Measurements from ENCODE around the gene ZNG1A. TPM values are rescaled to one million over a fixed set of nuclear protein-coding genes. Genes with fewer than 3 reads are reported as not detected.
"Not testable (repeated sequence)": the region's sequence is repeated elsewhere in the genome, so short reads cannot be mapped to it uniquely, and the experiment has no call there.

Gene ZNG1A
- total RNA-seq, 2 experiments from 2014 or later, result 40.0 to 56.4 TPM

DNA sequence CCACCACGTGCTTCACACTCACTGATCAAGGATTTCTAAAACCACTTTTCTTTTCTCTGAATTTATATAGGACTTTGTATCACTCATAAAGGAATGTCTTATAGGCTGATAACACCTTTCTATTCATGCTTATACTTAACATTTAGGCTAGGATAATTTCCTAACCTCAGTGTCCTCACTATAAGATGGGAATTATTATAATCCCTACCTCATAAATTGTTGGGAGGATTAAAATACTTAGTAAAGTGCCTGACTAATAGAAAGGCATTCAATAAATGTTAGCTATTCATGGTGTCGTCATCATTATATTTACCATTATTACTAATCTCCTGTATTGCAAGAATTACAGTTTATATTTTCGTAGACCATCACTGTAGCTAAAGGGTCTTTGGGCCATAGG is 102.5 kb downstream of the ZNG1A start:
- H3K4me1 Mint-ChIP-seq; H3K36me3 Mint-ChIP-seq; H3K27ac Mint-ChIP-seq; CTCF ChIA-PET; DNase-seq; H3K4me3 Mint-ChIP-seq; ATAC-seq; H3K9me3 Mint-ChIP-seq (ENCODE audit: low read depth): not testable (repeated sequence)
- H3K27me3 Mint-ChIP-seq, result peaks cover 18% of the 10 kb centered on the region

DNA sequence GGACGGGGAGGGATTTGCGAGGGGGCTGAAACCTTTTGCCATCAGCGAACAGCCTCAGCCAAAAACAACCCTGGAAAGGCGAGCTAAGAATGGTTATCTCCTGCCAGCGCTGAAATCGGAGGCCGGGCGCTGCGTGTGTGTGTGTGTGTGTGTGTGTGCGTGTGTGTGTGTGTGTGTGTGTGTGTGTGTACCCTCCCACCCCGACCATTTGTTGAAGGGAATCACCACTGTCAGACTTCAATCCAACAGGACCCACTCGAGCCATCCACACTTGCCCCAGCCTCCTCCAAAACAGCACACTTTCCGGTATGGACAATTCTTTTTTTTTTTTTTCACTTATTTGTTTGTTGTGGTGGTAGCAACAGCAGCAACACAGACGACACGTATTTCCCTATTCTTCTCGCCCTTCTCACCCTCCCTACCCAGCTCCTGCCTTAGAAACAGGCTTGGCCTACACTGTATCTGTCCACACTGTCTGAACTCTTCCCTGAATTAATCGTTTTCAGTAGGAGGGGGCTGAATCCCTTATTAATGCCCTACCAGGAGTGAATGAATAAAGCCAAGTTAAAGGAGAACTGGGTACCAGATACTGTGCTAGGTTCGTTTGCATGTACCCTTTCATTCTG is 104.8 kb downstream of the ZNG1A start:
- H3K9me3 Mint-ChIP-seq (ENCODE audit: low read depth); CTCF ChIA-PET; H3K36me3 Mint-ChIP-seq; DNase-seq; ATAC-seq; H3K4me1 Mint-ChIP-seq; H3K27ac Mint-ChIP-seq: not testable (repeated sequence)
- H3K4me3 Mint-ChIP-seq, result peak overlapping the region; percentile 58
- peaks cover 15% of the 10 kb centered on the region for H3K27me3 Mint-ChIP-seq

DNA sequence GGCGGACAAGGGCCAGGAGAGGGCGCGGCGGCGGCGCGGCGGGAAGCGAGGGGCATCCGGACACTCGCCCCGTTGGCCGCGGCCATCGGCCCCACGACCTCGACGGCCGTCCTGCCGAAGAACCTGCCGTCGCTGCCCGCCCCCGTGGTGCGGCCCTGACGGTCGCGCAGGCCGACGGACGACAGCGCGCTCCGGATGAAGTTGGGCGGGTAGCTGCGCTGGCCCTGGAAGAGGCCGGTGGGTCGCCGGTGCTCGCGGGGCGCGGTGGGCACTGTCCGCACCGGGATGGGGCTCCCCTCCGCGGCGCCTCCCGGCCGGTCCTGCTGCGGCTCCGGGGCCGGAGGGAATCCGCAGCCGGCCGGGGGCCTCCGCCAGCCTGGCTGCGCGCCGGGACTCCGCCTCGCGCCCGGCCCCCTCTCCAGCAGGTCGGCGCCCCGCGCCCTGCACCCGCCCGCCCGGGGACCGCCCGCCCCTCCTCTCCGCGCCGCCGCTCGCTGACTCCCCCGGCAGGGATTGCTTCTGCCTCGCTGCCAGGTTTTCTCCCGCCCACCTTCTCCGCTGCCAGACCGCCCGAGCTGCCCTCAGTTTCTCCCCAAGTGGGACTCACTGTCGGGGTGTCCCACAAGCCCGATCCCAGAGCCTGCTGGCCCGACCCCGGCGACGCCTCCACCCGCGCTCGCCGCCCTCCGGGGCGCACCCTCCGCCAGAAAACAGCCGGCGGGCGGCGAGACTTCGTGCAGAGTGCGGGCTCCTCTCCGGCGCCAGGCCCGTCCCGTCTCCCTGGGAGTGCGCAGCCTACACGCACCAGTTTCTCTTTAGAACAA is 105.6 kb downstream of the ZNG1A start:
- ATAC-seq, result peak; percentile 70
- H3K27me3 Mint-ChIP-seq, result peaks cover 15% of the 10 kb centered on the region
- not testable (repeated sequence) for H3K4me1 Mint-ChIP-seq

More for the DNA sequence above, 105.6 kb downstream of the ZNG1A start:
- H3K36me3 Mint-ChIP-seq; CTCF ChIA-PET; DNase-seq; H3K9me3 Mint-ChIP-seq (ENCODE audit: low read depth); H3K27ac Mint-ChIP-seq: not testable (repeated sequence)
- H3K4me3 Mint-ChIP-seq, result peak overlapping the region; percentile 58

Other genes starting within 250 kb of the ZNG1A start
- 10 to 100 TPM; 18.6 to 23.9 TPM for gene WASHC1, start 149.6 kb downstream of the ZNG1A start, total RNA-seq
- gene FOXD4, start 60.6 kb downstream of the ZNG1A start, total RNA-seq, result under 1 TPM; 0.15 to 0.49 TPM
- gene DOCK8, start 35.8 kb upstream of the ZNG1A start, total RNA-seq, result 100 to 1,000 TPM; 374 to 389 TPM